ENCODE results near the gene SMYD5.

Gene SMYD5

DNA sequence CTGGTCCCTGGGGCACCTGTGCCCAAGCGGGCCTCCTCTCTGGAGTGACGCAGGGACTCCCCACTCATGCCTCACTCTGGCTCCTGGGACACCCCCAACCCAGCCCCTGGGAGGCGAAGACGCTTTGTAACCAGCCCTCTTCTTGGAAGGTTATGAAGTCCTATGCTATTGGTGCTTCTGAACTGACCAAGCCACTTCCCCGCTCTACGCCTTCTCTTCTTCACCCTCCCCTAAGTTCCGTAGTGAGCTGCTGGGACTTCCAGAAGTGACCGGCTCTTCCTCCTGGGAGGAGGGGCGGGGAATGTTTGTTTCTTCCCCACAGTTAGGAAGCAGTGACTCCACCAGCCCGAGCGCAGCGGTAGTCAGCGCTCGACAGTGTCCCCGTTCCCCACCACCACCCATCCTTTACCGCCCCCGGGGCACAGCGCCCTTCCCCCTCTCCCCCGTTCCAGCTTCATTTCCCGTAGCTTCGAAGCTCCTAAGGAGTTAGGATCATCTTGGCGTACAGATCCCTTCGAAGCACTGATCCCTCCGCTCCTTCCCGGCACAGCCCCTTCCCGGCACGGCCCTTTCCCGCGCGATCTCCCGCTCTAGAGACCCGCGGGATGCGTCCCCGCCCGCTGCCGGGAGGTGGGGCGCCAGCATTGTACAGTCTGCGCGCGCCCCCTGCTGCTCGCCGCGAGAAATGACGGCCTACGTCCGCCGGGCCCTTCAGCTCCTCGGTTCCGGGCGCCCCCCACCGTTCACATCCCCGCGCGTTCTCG, 37.0 kb upstream of the SMYD5 start (continued):
- TF ChIP-seq WT1 (tag by site-specific recombination; IDR thresholded peaks at IDR 0.05) = peak; percentile 47; the same call in 1 of the 2 replicates
- peak; percentile 63; the same call in 1 of the 2 replicates for TF ChIP-seq ZNF610 (tag by site-specific recombination; IDR thresholded peaks at IDR 0.05; ENCODE audit: borderline replicate concordance)
- TF ChIP-seq ZNF629 (tag by site-specific recombination; IDR thresholded peaks at IDR 0.05) = 0 out of 2 replicates have a peak, but pooled peaks have one; percentile 49
- TF ChIP-seq SALL2 (tag by site-specific recombination; IDR thresholded peaks at IDR 0.05; ENCODE audit: borderline replicate concordance) = no peak
- peak; percentile 56 for TF ChIP-seq GLIS2 (tag by site-specific recombination; IDR thresholded peaks at IDR 0.05)
- TF ChIP-seq ZNF843 (tag by site-specific recombination; IDR thresholded peaks at IDR 0.05) = peak; percentile 68; the same call in 1 of the 2 replicates
- TF ChIP-seq ZNF623 (tag by site-specific recombination; IDR thresholded peaks at IDR 0.05) = no peak
- TF ChIP-seq KLF10 (tag by site-specific recombination; IDR thresholded peaks at IDR 0.05) = peak; percentile 38; the same call in 1 of the 2 replicates
- TF ChIP-seq MYNN (tag by site-specific recombination; IDR thresholded peaks at IDR 0.05; ENCODE audit: borderline replicate concordance) = no peak
- no peak for TF ChIP-seq ZNF174 (tag by site-specific recombination; IDR thresholded peaks at IDR 0.05)
- TF ChIP-seq ZNF747 (tag by site-specific recombination; IDR thresholded peaks at IDR 0.05) = no peak
- TF ChIP-seq ZFP37 (tag by site-specific recombination; IDR thresholded peaks at IDR 0.05) = peak; percentile 74
- peak; percentile 41; the same call in 1 of the 2 replicates for TF ChIP-seq ZNF660 (tag by site-specific recombination; IDR thresholded peaks at IDR 0.05)
- no peak for TF ChIP-seq ZNF596 (tag by site-specific recombination; IDR thresholded peaks at IDR 0.05)
- no peak for TF ChIP-seq ZNF133 (tag by site-specific recombination; IDR thresholded peaks at IDR 0.05)
- TF ChIP-seq SCRT1 (tag by site-specific recombination; IDR thresholded peaks at IDR 0.05; ENCODE audit: borderline replicate concordance) = no peak
- TF ChIP-seq, protein P1, sequence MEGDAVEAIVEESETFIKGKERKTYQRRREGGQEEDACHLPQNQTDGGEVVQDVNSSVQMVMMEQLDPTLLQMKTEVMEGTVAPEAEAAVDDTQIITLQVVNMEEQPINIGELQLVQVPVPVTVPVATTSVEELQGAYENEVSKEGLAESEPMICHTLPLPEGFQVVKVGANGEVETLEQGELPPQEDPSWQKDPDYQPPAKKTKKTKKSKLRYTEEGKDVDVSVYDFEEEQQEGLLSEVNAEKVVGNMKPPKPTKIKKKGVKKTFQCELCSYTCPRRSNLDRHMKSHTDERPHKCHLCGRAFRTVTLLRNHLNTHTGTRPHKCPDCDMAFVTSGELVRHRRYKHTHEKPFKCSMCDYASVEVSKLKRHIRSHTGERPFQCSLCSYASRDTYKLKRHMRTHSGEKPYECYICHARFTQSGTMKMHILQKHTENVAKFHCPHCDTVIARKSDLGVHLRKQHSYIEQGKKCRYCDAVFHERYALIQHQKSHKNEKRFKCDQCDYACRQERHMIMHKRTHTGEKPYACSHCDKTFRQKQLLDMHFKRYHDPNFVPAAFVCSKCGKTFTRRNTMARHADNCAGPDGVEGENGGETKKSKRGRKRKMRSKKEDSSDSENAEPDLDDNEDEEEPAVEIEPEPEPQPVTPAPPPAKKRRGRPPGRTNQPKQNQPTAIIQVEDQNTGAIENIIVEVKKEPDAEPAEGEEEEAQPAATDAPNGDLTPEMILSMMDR (tag by site-specific recombination; IDR thresholded peaks at IDR 0.05) = peak; percentile 100
- no peak for TF ChIP-seq HOXA7 (CRISPR knock-in tag; IDR thresholded peaks at IDR 0.05; ENCODE audit: borderline replicate concordance)
- peak; percentile 71 for TF ChIP-seq ZNF600 (tag by site-specific recombination; IDR thresholded peaks at IDR 0.05)
- no peak for TF ChIP-seq ZNF530 (tag by site-specific recombination; IDR thresholded peaks at IDR 0.05; ENCODE audit: low read depth)
- TF ChIP-seq ZNF423 (tag by site-specific recombination; IDR thresholded peaks at IDR 0.05) = no peak
- no peak for TF ChIP-seq ZNF157 (tag by site-specific recombination; IDR thresholded peaks at IDR 0.05)
- TF ChIP-seq, protein P2, sequence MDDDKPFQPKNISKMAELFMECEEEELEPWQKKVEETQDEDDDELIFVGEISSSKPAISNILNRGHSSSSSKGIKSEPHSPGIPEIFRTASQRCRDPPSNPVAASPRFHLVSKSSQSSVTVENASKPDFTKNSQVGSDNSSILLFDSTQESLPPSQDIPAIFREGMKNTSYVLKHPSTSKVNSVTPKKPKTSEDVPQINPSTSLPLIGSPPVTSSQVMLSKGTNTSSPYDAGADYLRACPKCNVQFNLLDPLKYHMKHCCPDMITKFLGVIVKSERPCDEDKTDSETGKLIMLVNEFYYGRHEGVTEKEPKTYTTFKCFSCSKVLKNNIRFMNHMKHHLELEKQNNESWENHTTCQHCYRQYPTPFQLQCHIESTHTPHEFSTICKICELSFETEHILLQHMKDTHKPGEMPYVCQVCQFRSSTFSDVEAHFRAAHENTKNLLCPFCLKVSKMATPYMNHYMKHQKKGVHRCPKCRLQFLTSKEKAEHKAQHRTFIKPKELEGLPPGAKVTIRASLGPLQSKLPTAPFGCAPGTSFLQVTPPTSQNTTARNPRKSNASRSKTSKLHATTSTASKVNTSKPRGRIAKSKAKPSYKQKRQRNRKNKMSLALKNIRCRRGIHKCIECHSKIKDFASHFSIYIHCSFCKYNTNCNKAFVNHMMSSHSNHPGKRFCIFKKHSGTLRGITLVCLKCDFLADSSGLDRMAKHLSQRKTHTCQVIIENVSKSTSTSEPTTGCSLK (tag by site-specific recombination; IDR thresholded peaks at IDR 0.05) = no peak
- no peak for TF ChIP-seq ZNF548 (tag by site-specific recombination; IDR thresholded peaks at IDR 0.05)
- TF ChIP-seq, protein P3, sequence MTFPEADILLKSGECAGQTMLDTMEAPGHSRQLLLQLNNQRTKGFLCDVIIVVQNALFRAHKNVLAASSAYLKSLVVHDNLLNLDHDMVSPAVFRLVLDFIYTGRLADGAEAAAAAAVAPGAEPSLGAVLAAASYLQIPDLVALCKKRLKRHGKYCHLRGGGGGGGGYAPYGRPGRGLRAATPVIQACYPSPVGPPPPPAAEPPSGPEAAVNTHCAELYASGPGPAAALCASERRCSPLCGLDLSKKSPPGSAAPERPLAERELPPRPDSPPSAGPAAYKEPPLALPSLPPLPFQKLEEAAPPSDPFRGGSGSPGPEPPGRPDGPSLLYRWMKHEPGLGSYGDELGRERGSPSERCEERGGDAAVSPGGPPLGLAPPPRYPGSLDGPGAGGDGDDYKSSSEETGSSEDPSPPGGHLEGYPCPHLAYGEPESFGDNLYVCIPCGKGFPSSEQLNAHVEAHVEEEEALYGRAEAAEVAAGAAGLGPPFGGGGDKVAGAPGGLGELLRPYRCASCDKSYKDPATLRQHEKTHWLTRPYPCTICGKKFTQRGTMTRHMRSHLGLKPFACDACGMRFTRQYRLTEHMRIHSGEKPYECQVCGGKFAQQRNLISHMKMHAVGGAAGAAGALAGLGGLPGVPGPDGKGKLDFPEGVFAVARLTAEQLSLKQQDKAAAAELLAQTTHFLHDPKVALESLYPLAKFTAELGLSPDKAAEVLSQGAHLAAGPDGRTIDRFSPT (tag by site-specific recombination; IDR thresholded peaks at IDR 0.05) = no peak
- TF ChIP-seq ZIC2 (tag by site-specific recombination; IDR thresholded peaks at IDR 0.05) = peak; percentile 77
- peak; percentile 88 for TF ChIP-seq ZNF341 (tag by site-specific recombination; IDR thresholded peaks at IDR 0.05; ENCODE audit: low read depth)
- TF ChIP-seq ZFP41 (tag by site-specific recombination; IDR thresholded peaks at IDR 0.05; ENCODE audit: borderline replicate concordance) = no peak
- TF ChIP-seq ZNF292 (tag by site-specific recombination; IDR thresholded peaks at IDR 0.05; ENCODE audit: borderline replicate concordance, low read depth) = no peak
- no peak for TF ChIP-seq TCF7L2 (IDR thresholded peaks at IDR 0.05; ENCODE audit: borderline replicate concordance, low read depth, low read length)
- TF ChIP-seq ZNF350 (tag by site-specific recombination; IDR thresholded peaks at IDR 0.05) = no peak
- no peak for TF ChIP-seq MEIS1 (CRISPR knock-in tag; IDR thresholded peaks at IDR 0.05; ENCODE audit: borderline replicate concordance)
- no peak for TF ChIP-seq SCRT2 (tag by site-specific recombination; IDR thresholded peaks at IDR 0.05)
- TF ChIP-seq KLF7 (tag by site-specific recombination; IDR thresholded peaks at IDR 0.05; ENCODE audit: borderline replicate concordance) = 0 out of 2 replicates have a peak, but pooled peaks have one; percentile 27
- TF ChIP-seq SP7 (tag by site-specific recombination; IDR thresholded peaks at IDR 0.05) = peak; percentile 72
- TF ChIP-seq ZNF311 (tag by site-specific recombination; IDR thresholded peaks at IDR 0.05; ENCODE audit: borderline replicate concordance) = no peak
